Measurements from ENCODE around the gene PCDHGB3. TPM values are rescaled to one million over a fixed set of nuclear protein-coding genes. Genes with fewer than 3 reads are reported as not detected.

PCDHGB3 gene
- total and polyA plus RNA-seq, 2 donors (not counting 3 experiments of a cell fraction or from before 2014, with no cell fraction given), result 1.8 to 2.0 TPM

- H3K79me2 ChIP-seq (ENCODE audit: control insufficient read depth, insufficient read depth, low read length), result no peaks in the 10 kb centered on the region
- FAIRE-seq, result no peak
- no peak overlapping the region for H3K4me3 ChIP-seq (replicated peaks in 1 of 3; ENCODE audit: insufficient read depth in 1 of 3, low read depth in 1 of 3, low read length in 3 of 3)
- H4K20me1 ChIP-seq (replicated peaks; ENCODE audit: control insufficient read depth, extremely low read depth, insufficient read depth, low read length), result no peaks in the 10 kb centered on the region
- H3K9me3 ChIP-seq (replicated peaks; ENCODE audit: control insufficient read depth, insufficient read depth, low read length), result no peaks in the 10 kb centered on the region
- no peak overlapping the region for H3K4me2 ChIP-seq (ENCODE audit: insufficient read depth, low read length)
- ChIA-PET POLR2A (no interaction called here), CTCF (interaction anchor here (0.8 to 1.9 kb wide), 15 partner anchors 10 to 164 kb away, joined by 3 to 23 read pairs (median 4); partner anchors contain the start of genes PCDHGA10, PCDHGA11, PCDHGA12 and PCDHGB1)
- H2AFZ ChIP-seq (ENCODE audit: low read depth, low read length), result no peak overlapping the region
- no peaks in the 10 kb centered on the region for H3K36me3 ChIP-seq (ENCODE audit: control insufficient read depth in 2 of 2, extremely low read depth in 1 of 2, insufficient read depth in 2 of 2, low read length in 2 of 2)
- no TSS peak for BruUV-seq (replicated peaks)
- no peak overlapping the region for H3K9ac ChIP-seq (replicated peaks; ENCODE audit: extremely low read depth, insufficient read depth, low read length)
- no peak overlapping the region for H3K27ac ChIP-seq (ENCODE audit: insufficient read depth, low read depth, low read length)
- dilution Hi-C loops (cut with MboI; ENCODE audit: extremely low pct_ligation_motif_present, low sequenced_read_pairs), result no loop called here
- intact Hi-C loops (cut with micrococcal nuclease), result no loop called here
- peaks cover 49 to 73% of the 10 kb centered on the region in 2 experiments for H3K27me3 ChIP-seq (ENCODE audit: control insufficient read depth in 2 of 2, insufficient read depth in 2 of 2, low read length in 2 of 2)
- H3K9me1 ChIP-seq (replicated peaks; ENCODE audit: control insufficient read depth, extremely low read depth, insufficient read depth, low read length), result no peaks in the 10 kb centered on the region
- H3K4me1 ChIP-seq (ENCODE audit: control insufficient read depth, extremely low read depth, insufficient read depth, low read length), result peaks cover 2% of the 10 kb centered on the region
- TF ChIP-seq POLR2AphosphoS5 (IDR thresholded peaks at IDR 0.05; ENCODE audit: insufficient read depth, low read depth, low read length) (no peak), CTCF (IDR thresholded peaks at IDR 0.05; ENCODE audit: extremely low read depth in 1 of 2, insufficient read depth in 1 of 2, low read depth in 1 of 2, low read length in 2 of 2) (no peak), FOS (IDR thresholded peaks at IDR 0.05; ENCODE audit: borderline replicate concordance, insufficient read depth, low read length) (no peak), GATA2 (IDR thresholded peaks at IDR 0.05; ENCODE audit: insufficient read depth, insufficient read length, low read depth, low read length) (no peak), EZH2 (IDR thresholded peaks at IDR 0.05; ENCODE audit: borderline replicate concordance, low read depth, low read length, severe bottlenecking) (no peak), JUN (IDR thresholded peaks at IDR 0.05; ENCODE audit: borderline replicate concordance, insufficient read depth, insufficient read length, low read depth) (no peak), POLR2A (IDR thresholded peaks at IDR 0.05; ENCODE audit: low read depth, low read length) (no peak), MYC (IDR thresholded peaks at IDR 0.05; ENCODE audit: low read depth, low read length) (no peak)
- TF ChIP-seq, protein P1, sequence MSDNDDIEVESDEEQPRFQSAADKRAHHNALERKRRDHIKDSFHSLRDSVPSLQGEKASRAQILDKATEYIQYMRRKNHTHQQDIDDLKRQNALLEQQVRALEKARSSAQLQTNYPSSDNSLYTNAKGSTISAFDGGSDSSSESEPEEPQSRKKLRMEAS (IDR thresholded peaks at IDR 0.05; ENCODE audit: insufficient read depth, insufficient read length), result no peak
- no peak for DNase-seq (ENCODE audit: low read depth, low spot score)
Observed at GRCh38 chr5:141403387-141403786, 33.3 kb downstream of the PCDHGB3 start.
